Esophagus muscularis mucosa (tissue), 4 donors: Measurements from ENCODE around the gene SYCE1. TPM values are rescaled to one million over a fixed set of nuclear protein-coding genes. Genes with fewer than 3 reads are reported as not detected.
"Not testable (repeated sequence)": the region's sequence is repeated elsewhere in the genome, so short reads cannot be mapped to it uniquely, and the experiment has no call there.

Source experiments
- DNase-seq: peaks from one replicate; pipeline ENCODE4 v3.0.0-alpha.2; 2017; ENCODE audit errors: extremely low spot score
- H3K27ac ChIP-seq, 4 donors: fragments of 200-600 bp; sonication (generic); replicated peaks in 1 of 4; 1 replicate in 3 of 4; 2 replicates in 1 of 4; pipeline ENCODE4 v1.5.1; 2016 to 2019; ENCODE audit warnings: mild to moderate bottlenecking in 1 of 4
- H3K27me3 ChIP-seq, 4 donors: fragments of 200-600 bp; sonication (generic); one replicate each; pipeline versions ENCODE4 v1.5.1 to v1.6.0; 2016 to 2019
- H3K36me3 ChIP-seq, 4 donors: fragments of 200-600 bp; sonication (generic); one replicate each; pipeline ENCODE4 v1.5.1; 2016 to 2019
- H3K4me1 ChIP-seq, 4 donors: fragments of 200-600 bp; sonication (generic); one replicate each; pipeline ENCODE4 v1.5.1; 2016 to 2019
- H3K4me3 ChIP-seq, 4 donors: fragments of 200-600 bp; sonication (generic); 1 replicate in 2 of 4; 2 replicates in 2 of 4; pipeline ENCODE4 v1.5.1; 2016 to 2019; ENCODE audit warnings: mild to moderate bottlenecking in 4 of 4, moderate library complexity in 1 of 4
- H3K9me3 ChIP-seq, 4 donors: fragments of 200-600 bp; sonication (generic); 1 replicate in 3 of 4; 2 replicates in 1 of 4; pipeline ENCODE4 v1.5.1; 2016 to 2019
- EP300 ChIP-seq: sonication (generic); formaldehyde crosslinking; IDR thresholded peaks from one replicate; pipeline ENCODE4 v1.6.1; 2017; ENCODE audit warnings: antibody characterized with exemption
- POLR2A ChIP-seq: fragments of 450-650 bp; IDR thresholded peaks from one replicate; pipeline ENCODE4 v1.6.1; 2017; ENCODE audit warnings: antibody characterized with exemption, moderate library complexity, mild to moderate bottlenecking, low read depth
- POLR2AphosphoS5 ChIP-seq, 2 donors: sonication (generic); formaldehyde crosslinking; IDR thresholded peaks; one replicate each; pipeline ENCODE4 v1.6.1; 2017; ENCODE audit warnings: antibody characterized with exemption in 2 of 2
- WGBS: methylation state at CpG from one replicate; pipeline ENCODE4 v1.1.5; 2018; 5-methylcytosine and 5-hydroxymethylcytosine counted together
- intact Hi-C: fragments of 100-400 bp; cut with DNase I; formaldehyde crosslinking; loops from one replicate; pipeline ENCODE4 v1.15.1; 2023
- total RNA-seq, 4 donors: library from RNA; depleted of rRNA; stranded (reverse); fragments of >200 nt; gene quantifications; one replicate each; pipeline versions ENCODE4 v1.1.0 to v1.2.1, GENCODE V29; 2016
- TF ChIP-seq, protein P1 (sequence below), 3 experiments: fragments of 200-600 bp in 2 of 3; fragments of 450-650 bp in 1 of 3; sonication (generic) in 2 of 3; IDR thresholded peaks; one replicate each; pipeline ENCODE4 v1.5.1; 2017 to 2019; ENCODE audit warnings: antibody characterized with exemption in 3 of 3, mild to moderate bottlenecking in 2 of 3, moderate library complexity in 1 of 3

SYCE1 gene
- total RNA-seq, 4 donors from 2014 or later, result 0.50 to 10.0 TPM; not detected in 2

- no peaks in the 10 kb centered on the region for H3K4me1 ChIP-seq
- H3K27ac ChIP-seq, result no peak overlapping the region
- WGBS, result 42% methylated on average over 3 of the region's 3 CpGs
- peaks cover 0 to 73% (median 2%) of the 10 kb centered on the region in 4 donors for H3K27me3 ChIP-seq
- H3K4me3 ChIP-seq, result no peak overlapping the region
- peak; percentile 24 for DNase-seq
- intact Hi-C loops, result no loop called here
- peaks cover 0 to 8% (median 0%) of the 10 kb centered on the region in 4 donors for H3K9me3 ChIP-seq
- H3K36me3 ChIP-seq, result no peaks in the 10 kb centered on the region
- no peak for TF ChIP-seq POLR2AphosphoS5 (IDR thresholded peaks at IDR 0.05)
- TF ChIP-seq, protein P1, sequence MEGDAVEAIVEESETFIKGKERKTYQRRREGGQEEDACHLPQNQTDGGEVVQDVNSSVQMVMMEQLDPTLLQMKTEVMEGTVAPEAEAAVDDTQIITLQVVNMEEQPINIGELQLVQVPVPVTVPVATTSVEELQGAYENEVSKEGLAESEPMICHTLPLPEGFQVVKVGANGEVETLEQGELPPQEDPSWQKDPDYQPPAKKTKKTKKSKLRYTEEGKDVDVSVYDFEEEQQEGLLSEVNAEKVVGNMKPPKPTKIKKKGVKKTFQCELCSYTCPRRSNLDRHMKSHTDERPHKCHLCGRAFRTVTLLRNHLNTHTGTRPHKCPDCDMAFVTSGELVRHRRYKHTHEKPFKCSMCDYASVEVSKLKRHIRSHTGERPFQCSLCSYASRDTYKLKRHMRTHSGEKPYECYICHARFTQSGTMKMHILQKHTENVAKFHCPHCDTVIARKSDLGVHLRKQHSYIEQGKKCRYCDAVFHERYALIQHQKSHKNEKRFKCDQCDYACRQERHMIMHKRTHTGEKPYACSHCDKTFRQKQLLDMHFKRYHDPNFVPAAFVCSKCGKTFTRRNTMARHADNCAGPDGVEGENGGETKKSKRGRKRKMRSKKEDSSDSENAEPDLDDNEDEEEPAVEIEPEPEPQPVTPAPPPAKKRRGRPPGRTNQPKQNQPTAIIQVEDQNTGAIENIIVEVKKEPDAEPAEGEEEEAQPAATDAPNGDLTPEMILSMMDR (IDR thresholded peaks at IDR 0.05), result peak in 2 of 3 experiments; percentile 15 to 61
These were observed 43.5 kb upstream of the SYCE1 start for GRCh38 chr10:133608855-133609254.

DNA sequence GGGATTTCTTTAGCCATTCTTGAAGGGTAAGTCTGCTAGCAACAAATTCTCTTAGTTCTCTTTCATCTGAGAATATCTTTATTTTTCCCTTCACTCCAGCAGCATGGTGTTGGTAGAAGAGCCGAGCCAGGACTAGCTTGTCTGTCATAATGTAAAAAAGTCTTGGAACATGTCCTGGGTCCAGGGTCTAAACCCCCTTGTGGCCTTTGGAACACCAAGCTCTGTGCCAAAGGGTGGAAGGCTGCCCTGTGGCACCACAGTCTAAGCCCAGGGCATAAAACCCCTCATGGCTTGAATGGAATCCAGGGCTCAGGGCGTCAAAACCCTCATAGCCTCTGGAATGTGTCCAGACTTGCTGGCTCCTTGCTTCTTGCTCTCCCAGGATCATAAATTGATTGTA, 38.1 kb upstream of the SYCE1 start:
- DNase-seq, H3K36me3 ChIP-seq, H3K27ac ChIP-seq, H3K9me3 ChIP-seq, H3K4me1 ChIP-seq, H3K4me3 ChIP-seq, intact Hi-C loops: not testable (repeated sequence)
- peaks cover 0 to 89% (median 2%) of the 10 kb centered on the region in 4 donors for H3K27me3 ChIP-seq
- WGBS, result 72% methylated on average over 2 of the region's 2 CpGs

GRCh38 chr10:133600657-133601056, 35.3 kb upstream of the SYCE1 start:
- Histone ChIP-seq H3K27ac (no peak overlapping the region), H3K4me1 (no peaks in the 10 kb centered on the region), H3K9me3 (no peaks in the 10 kb centered on the region), H3K27me3 (peaks cover 0 to 79% (median 0%) of the 10 kb centered on the region in 4 donors), H3K36me3 (no peaks in the 10 kb centered on the region), H3K4me3 (no peak overlapping the region)
- no peak for TF ChIP-seq EP300
- TF ChIP-seq, protein P1 (IDR thresholded peaks at IDR 0.05), result no peak
- 67% methylated on average over 3 of the region's 3 CpGs for WGBS
- intact Hi-C loops, result no loop called here
- DNase-seq, result no peak

GRCh38 chr10:133599869-133600268, 34.5 kb upstream of the SYCE1 start:
- H3K27ac ChIP-seq, intact Hi-C loops, H3K9me3 ChIP-seq, H3K4me1 ChIP-seq, H3K4me3 ChIP-seq, H3K36me3 ChIP-seq: not testable (repeated sequence)
- 71% methylated on average over 8 of the region's 8 CpGs for WGBS
- peak; percentile 34 for DNase-seq
- peaks cover 0 to 72% (median 0%) of the 10 kb centered on the region in 4 donors for H3K27me3 ChIP-seq

DNA sequence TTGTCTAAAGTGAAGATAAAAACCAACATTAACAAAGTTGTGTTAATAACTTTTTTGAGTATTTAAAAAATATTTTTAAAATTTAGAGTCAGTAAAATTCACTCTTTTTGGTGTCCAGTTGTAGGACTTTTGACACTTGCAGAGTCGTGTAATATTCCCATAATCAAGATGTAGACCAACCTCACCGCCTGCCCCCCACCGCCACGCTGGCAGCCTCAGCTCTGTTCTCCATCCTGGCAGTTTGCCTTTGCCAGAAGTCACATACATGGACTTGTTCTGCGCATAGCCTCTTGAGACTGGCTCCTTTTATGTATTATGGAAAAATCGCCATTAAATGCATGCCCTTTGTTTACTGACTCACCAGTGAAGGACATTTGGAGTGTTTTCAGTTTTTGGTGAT, 27.3 kb upstream of the SYCE1 start:
- no peaks in the 10 kb centered on the region for H3K9me3 ChIP-seq
- DNase-seq, result peak; percentile 88
- TF ChIP-seq POLR2AphosphoS5 (IDR thresholded peaks at IDR 0.05), result no peak
- TF ChIP-seq, protein P1 (IDR thresholded peaks at IDR 0.05), result no peak
- TF ChIP-seq POLR2A, result no peak
- TF ChIP-seq EP300, result no peak
- intact Hi-C loops, result no loop called here
- H3K4me3 ChIP-seq, result no peak overlapping the region
- no peaks in the 10 kb centered on the region for H3K4me1 ChIP-seq
- H3K27me3 ChIP-seq, result peaks cover 0 to 59% (median 0%) of the 10 kb centered on the region in 4 donors
- no peaks in the 10 kb centered on the region for H3K36me3 ChIP-seq
- WGBS, result 73% methylated on average over 6 of the region's 6 CpGs
- H3K27ac ChIP-seq, result no peak overlapping the region

DNA sequence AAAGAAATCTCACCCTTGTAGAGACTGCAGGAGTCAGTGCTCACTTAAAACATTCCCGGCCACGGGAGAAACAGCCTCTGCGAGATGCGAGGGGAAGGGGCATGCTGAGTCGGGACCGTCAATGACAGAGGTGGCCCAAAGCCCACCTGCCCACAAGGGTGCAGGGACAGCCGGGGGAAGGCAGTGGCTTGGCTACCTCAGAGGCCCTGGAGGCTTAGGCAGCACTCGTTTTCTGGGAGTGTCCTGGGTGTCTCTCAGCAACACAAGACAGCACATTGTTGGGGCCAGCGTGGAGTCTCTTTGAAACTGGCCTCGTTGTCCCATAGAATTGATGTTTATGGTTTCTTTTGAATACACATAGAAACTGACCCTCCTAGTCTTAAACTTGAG, 25.6 kb upstream of the SYCE1 start:
- no peak overlapping the region for H3K27ac ChIP-seq
- H3K4me3 ChIP-seq, result no peak overlapping the region
- TF ChIP-seq EP300 (no peak), POLR2AphosphoS5 (IDR thresholded peaks at IDR 0.05) (no peak)
- TF ChIP-seq, protein P1 (IDR thresholded peaks at IDR 0.05), result no peak
- no peaks in the 10 kb centered on the region for H3K4me1 ChIP-seq
- H3K36me3 ChIP-seq, result no peaks in the 10 kb centered on the region
- H3K9me3 ChIP-seq, result no peaks in the 10 kb centered on the region
- WGBS, result 74% methylated on average over 8 of the region's 10 CpGs
- DNase-seq, result peak; percentile 53
- H3K27me3 ChIP-seq, result peaks cover 0 to 48% (median 0%) of the 10 kb centered on the region in 4 donors
- intact Hi-C loops, result no loop called here
